HG03460 (cell line): ENCODE results near the gene EHBP1.

Source experiments
- ATAC-seq: cut with Tn5 transposase; IDR thresholded peaks from one replicate; pipeline ENCODE4 v1.9.1; 2021; ENCODE audit not compliant: unreplicated experiment

EHBP1 gene

GRCh38 chr2:62705007-62705829, at the start of gene EHBP1:
Gene EHBP1, plus strand, starts transcription at chr2:62705713. Its CDS starts 1,479 bp downstream, at chr2:62707192.
- ATAC-seq: peak; percentile 95

DNA sequence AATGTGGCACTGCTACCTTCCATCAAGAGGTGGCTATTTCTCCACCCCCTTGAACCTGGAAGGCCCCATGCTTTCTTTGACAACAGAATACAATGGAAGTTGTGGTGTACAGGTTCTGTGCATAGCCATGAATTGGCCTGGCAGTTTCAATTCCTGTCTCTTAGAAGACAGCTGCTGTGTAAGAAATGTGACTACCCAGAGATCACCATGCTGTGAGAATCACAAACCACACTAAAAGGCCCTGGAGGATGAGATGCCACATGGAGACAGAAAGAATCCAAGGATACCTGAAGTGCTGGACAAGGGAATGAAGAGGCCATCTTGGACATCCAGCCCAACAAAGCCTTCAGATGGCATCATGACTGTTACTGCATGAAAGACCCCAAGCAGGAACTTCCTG, 47.7 kb upstream of the EHBP1 start:
- no peak for ATAC-seq

DNA sequence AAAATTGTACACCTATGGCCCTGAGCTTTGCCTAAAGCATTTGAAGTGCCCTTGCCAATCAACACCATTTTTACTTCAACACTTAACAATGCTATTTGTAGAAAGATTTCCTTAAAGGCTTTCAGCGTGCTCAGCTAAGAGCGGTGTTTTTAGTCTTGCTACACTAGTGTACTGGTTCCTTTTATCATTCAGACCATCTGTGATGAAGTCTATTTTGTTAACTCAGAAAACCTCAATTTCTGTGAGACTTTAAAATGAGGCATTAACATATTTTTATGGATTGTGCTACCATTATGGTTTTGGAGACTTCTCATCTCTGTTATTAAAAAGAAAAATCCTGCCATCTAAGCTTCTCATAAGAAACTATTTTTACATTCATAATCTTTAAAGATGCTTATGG, 46.6 kb upstream of the EHBP1 start:
- no peak for ATAC-seq

GRCh38 chr2:62660087-62660486, 45.4 kb upstream of the EHBP1 start:
- peak; percentile 68 for ATAC-seq

DNA sequence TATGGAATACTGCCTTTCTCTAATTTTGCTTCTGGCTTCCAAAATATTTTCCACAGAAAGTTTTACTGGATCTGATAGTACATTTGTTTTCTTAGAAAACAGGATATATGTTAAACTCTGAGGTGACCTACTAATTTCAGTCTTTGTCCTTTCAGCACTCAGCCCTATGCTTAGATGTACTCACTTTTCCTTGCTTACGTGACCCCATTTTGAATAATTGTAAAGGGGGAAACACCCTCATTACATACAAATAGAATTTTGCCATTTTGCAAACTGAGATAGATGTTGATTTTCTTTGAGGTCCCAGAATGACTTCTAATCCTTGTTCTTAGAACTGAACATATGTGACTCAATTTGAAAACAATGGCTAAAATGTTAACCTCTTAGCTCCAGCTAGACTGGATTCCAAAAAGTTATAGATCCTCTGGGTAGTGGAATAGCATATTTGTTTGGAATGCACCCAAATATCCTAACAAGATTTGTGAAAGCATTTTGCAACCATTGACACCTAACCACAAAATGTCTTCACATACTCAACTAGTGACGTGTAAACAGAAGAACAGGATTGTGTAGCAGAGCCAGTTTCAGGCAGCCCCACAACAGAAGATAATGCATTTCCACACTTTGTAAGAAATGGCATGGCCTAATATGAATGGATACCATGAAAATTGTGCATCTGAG, 44.8 kb upstream of the EHBP1 start:
- no peak for ATAC-seq

- no peak for ATAC-seq
These were observed 44.3 kb upstream of the EHBP1 start for GRCh38 chr2:62661263-62661635.

DNA sequence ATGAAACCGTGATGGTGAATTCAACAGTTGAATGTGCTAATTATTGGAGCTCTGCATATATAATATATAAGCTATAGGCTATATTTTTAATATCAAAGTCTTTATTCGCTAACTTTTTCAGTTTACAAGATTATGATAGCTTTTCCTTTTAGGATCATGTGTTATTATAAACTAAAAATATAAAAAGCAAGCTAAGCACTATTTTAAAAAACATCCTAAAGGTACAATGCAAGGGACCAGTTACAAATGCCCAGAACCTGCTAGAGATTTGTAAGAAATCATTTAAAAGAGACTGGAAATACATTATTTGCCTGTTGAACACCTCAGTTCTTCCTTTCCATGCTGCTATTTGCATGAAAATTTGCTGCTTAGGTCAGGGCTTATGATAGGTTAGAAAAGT, 43.4 kb upstream of the EHBP1 start:
- no peak for ATAC-seq

- no peak for ATAC-seq
These were observed 43.0 kb upstream of the EHBP1 start for GRCh38 chr2:62662554-62662953.

- no peak for ATAC-seq
These were observed 42.1 kb upstream of the EHBP1 start for GRCh38 chr2:62663411-62663810.

DNA sequence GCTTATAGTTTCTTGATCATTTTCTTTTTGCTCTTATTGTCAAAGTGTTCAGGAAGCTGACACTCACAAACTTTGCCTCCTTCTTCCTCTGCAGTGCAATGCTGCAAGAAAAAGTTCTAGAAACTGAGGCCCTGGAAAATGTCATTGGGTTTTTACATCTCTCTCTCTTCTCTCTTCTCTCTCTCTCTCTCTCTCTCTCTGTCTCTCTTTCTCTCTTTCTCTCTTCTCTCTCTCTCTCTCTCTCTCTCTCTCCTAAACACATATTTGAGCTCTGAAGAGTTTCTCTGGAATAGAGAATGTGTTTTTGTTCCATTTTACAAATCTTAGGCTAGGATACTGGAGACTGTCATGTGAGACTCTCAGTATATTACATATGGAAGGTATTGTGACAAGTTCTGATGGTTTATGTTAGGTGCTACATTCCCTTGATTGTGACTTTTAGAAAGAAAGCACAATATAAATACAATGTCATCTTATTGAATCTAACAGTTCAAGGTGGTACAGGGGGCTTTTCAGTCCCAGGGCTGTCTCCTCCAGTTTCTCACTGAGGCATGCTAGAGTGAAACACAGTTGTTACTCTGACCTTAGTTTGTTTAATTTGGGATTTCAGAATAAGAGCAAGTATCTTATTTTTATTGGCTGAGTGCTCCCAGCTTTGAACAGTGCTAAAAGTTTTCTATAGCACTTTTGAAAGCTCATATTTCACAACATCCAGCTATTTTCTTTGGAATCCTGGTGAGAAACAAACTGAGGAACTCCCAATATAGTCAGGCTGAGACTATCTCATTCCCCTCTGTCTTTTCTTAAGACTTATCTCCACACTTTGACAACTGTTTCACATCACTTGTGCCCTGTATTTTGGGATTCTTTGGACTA, 41.4 kb upstream of the EHBP1 start:
- no peak for ATAC-seq

- ATAC-seq: no peak
These were observed 40.1 kb upstream of the EHBP1 start for GRCh38 chr2:62665446-62665845.

GRCh38 chr2:62669180-62669579, 36.3 kb upstream of the EHBP1 start:
- no peak for ATAC-seq

- ATAC-seq: no peak
These were observed 32.9 kb upstream of the EHBP1 start for GRCh38 chr2:62672601-62673000.

- no peak for ATAC-seq
These were observed 30.5 kb upstream of the EHBP1 start for GRCh38 chr2:62675062-62675461.

DNA sequence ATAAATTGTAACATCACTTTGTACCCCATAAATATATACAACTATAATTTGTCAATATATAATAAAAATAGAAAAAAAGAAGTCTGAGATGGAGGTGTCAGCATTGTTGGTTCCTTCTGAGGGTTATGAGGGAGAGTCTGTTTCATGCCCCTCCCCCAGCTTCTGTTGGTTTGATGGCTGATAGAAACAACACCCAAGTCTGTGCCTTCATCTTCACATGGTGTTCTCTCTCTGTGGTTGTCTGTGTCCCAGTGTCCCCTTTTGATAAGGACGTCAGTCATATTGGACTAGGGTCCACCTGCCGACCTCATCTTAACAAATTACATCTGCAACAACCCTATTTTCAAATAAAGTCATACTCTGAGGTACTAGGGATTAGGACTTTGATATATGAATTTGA, 20.3 kb upstream of the EHBP1 start:
- ATAC-seq: no peak

DNA sequence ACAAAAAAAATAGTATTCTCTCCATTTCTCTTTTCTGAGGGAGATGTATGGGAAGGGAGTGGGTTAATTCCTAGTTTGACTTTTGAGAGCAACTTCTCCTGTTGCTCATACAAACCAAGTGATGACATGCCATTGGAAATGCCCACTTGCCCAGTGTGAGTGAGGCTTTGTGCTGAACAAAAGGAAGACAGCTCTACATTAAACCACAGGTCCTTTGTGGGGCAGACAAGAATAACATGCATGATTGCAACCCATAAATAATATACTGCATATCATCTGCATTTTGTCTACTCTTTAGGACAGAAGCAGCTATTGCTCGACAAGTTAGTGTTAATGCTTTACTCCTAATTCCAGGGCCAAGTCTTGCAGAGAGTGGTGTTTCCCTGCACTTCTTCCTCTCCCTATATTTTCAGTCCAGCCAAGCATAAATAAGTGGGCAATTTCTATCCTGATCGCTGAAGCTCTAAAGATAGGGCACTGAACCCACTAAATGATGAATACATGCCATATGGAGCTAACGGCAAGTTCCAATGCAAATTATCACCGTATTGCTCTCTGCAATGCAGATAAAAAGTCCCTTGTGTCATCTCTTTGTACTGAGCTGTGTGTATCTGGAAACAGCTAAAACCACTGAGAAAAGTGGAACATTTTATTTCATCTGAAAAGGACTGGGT, 19.4 kb upstream of the EHBP1 start:
- no peak for ATAC-seq

DNA sequence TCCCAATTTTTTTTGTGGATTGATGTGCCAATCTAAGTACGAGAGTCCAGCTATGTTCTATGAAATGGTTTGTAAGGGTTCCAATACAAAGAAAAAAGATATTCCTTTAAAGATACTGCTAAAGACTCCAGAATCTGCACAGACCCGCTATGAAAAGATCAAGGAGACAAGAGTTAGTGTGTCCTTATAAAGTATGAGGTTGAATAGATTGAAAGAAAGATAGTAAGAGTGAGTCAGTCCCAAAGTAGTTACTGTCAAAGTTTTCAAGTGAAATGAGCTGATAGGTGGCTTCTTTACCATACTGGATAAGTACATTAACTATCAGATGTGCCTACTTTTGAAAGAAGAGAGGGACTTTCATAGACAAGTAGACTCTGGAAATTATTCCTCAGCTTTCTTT, 17.9 kb upstream of the EHBP1 start:
- no peak for ATAC-seq

DNA sequence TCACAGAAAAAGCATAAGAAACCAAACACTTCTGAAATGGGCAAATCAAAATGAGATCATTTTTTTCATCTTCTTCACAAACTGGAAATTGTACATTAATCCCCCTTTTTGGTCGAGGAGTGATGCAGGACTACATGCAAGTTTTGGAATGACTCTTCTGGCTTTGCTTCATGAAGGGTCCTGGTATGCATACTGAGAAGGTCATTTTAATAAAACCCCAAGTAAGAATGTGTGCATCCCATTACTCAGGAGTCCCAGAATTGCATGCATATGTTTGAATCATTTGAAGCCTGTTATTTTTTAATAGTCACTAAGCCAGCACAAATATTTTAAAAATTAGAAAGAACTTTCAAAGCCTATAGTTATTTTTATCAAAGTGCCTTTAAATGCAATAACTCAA, 16.7 kb upstream of the EHBP1 start:
- no peak for ATAC-seq

DNA sequence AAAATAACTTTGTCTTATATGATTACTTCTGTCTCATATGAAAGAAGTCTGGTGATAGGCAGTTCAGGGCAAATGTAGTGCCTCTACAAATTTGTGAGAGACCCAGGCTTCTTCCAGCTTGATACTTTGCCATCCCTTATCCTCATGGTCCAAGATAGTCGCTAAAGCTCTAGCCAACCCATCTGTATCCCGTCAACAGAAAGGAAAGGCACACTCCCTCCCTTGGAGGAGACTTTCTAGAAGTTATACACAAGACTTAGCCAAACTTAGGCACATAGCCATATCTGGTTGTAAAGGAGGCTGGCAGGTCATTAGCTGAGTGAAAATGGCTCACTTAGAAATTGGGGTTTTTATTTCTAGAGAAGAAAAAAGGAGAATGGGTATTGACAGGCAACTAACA, 14.3 kb upstream of the EHBP1 start:
- no peak for ATAC-seq

GRCh38 chr2:62692225-62692624, 13.3 kb upstream of the EHBP1 start:
- no peak for ATAC-seq

DNA sequence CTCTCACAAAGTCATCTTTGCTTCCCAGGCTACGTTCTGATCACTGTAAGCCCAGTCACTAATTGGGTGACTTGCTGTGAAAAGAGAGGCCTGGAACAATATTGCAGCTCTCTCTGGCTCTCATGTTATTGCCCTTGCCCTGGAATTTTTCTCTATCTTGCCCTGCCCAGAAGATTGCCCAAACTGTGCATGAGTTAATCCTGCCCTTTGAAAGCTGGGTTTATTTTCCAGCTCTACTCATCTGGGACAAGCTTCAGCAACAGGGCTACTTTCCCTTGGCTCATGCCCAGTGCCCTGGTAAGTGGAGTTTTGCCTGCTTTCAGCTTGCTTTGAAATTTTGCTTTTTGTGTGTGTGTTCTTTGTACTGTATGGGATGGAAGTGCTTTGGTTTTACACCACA, 6.9 kb upstream of the EHBP1 start:
- no peak for ATAC-seq
